ENCODE measurements around the gene PIEZO1.

The PIEZO1 gene

GRCh38 chr16:88754109-88754911, 30.7 kb downstream of the PIEZO1 start:
- DNase-seq (ENCODE audit: low read depth in 3 of 3): no peak

- DNase-seq (ENCODE audit: low read depth in 3 of 3): no peak
Observed at GRCh38 chr16:88753602-88754001, 31.4 kb downstream of the PIEZO1 start.

GRCh38 chr16:88753191-88753590, 31.8 kb downstream of the PIEZO1 start:
- DNase-seq (ENCODE audit: low read depth in 3 of 3): no peak

- no peak for DNase-seq (ENCODE audit: low read depth in 3 of 3)
Observed at GRCh38 chr16:88752386-88753002, 32.5 kb downstream of the PIEZO1 start.

- DNase-seq (ENCODE audit: low read depth in 3 of 3): no peak
Observed at GRCh38 chr16:88750854-88751253, 34.2 kb downstream of the PIEZO1 start.

GRCh38 chr16:88749358-88749757, 35.7 kb downstream of the PIEZO1 start:
- DNase-seq (ENCODE audit: low read depth in 3 of 3): no peak

- no peak for DNase-seq (ENCODE audit: low read depth in 3 of 3)
Observed at GRCh38 chr16:88748364-88748763, 36.7 kb downstream of the PIEZO1 start.

- DNase-seq (ENCODE audit: low read depth in 3 of 3): peak in 1 of 3 donors; percentile 54
Observed at GRCh38 chr16:88747588-88748301, 37.3 kb downstream of the PIEZO1 start.

- no peak for DNase-seq (ENCODE audit: low read depth in 3 of 3)
Observed at GRCh38 chr16:88746506-88746905, 38.5 kb downstream of the PIEZO1 start.

- no peak for DNase-seq (ENCODE audit: low read depth in 3 of 3)
Observed at GRCh38 chr16:88744577-88745521, 40.2 kb downstream of the PIEZO1 start.

GRCh38 chr16:88743693-88744576, 41.1 kb downstream of the PIEZO1 start:
- peak; percentile 44 to 64 (median 55) for DNase-seq (ENCODE audit: low read depth in 3 of 3)

GRCh38 chr16:88742896-88743605, 42.0 kb downstream of the PIEZO1 start:
- no peak for DNase-seq (ENCODE audit: low read depth in 3 of 3)

- no peak for DNase-seq (ENCODE audit: low read depth in 3 of 3)
Observed at GRCh38 chr16:88741368-88741767, 43.7 kb downstream of the PIEZO1 start.

GRCh38 chr16:88740727-88741055, 44.3 kb downstream of the PIEZO1 start:
- DNase-seq (ENCODE audit: low read depth in 3 of 3): no peak

GRCh38 chr16:88739977-88740726, 44.9 kb downstream of the PIEZO1 start:
- DNase-seq (ENCODE audit: low read depth in 3 of 3): no peak

- DNase-seq (ENCODE audit: low read depth in 3 of 3): no peak
Observed at GRCh38 chr16:88739139-88739976, 45.7 kb downstream of the PIEZO1 start.

- no peak for DNase-seq (ENCODE audit: low read depth in 3 of 3)
Observed at GRCh38 chr16:88738151-88739084, 46.6 kb downstream of the PIEZO1 start.
